SK-N-SH (cell line): Measurements from ENCODE around the gene GHR. TPM values are rescaled to one million over a fixed set of nuclear protein-coding genes. Genes with fewer than 3 reads are reported as not detected.
"Not testable (repeated sequence)": the region's sequence is repeated elsewhere in the genome, so short reads cannot be mapped to it uniquely, and the experiment has no call there.

Experiments used
- CTCF ChIA-PET: fragments of 300-600, 350-600 bp; formaldehyde crosslinking; extraction: SDS; loops from one replicate; lab custom pipeline; 2021; lab: Yijun Ruan, JAX
- POLR2A ChIA-PET: fragments of 350-600 bp; sonication (Branson Sonifier 250); formaldehyde crosslinking; extraction: SDS; loops from one replicate; lab custom pipeline; 2020; ENCODE audit warnings: antibody characterized with exemption, inconsistent platforms; lab: Yijun Ruan, JAX
- DNase-seq: peaks from one replicate; pipeline ENCODE4 v3.0.0; 2012
- H2AFZ ChIP-seq: fragments of 200-600 bp; sonication (generic); 2 replicates; pipeline ENCODE4 v1.8.1; 2016; ENCODE audit warnings: antibody characterized with exemption, mild to moderate bottlenecking, low read depth
- H3F3A ChIP-seq: fragments of 200-600 bp; sonication (generic); replicated peaks from 2 replicates; pipeline ENCODE3; 2016; ENCODE audit warnings: antibody characterized with exemption, mild to moderate bottlenecking; ENCODE audit not compliant: insufficient read depth
- H3K27ac ChIP-seq, 2 experiments: fragments of 200-500 bp in 1 of 2; fragments of 200-600 bp in 1 of 2; sonication (Bioruptor generic) in 1 of 2; sonication (generic), shearing (Covaris generic) in 1 of 2; 2 replicates each; pipeline versions ENCODE4 v1.5.1 to v1.6.1; 2014 to 2016; ENCODE audit warnings: low read depth in 2 of 2, inconsistent platforms in 1 of 2, low read length in 1 of 2, mild to moderate bottlenecking in 1 of 2, mixed read lengths in 1 of 2
- H3K27me3 ChIP-seq: fragments of 200-600 bp; sonication (generic), shearing (Covaris generic); 2 replicates; pipeline ENCODE4 v1.6.1; 2016; ENCODE audit warnings: mixed run types; ENCODE audit not compliant: insufficient read depth
- H3K36me3 ChIP-seq, 2 experiments: fragments of 200-500 bp in 1 of 2; fragments of 200-600 bp in 1 of 2; sonication (Bioruptor generic) in 1 of 2; sonication (generic) in 1 of 2; replicated peaks in 1 of 2; 2 replicates each; pipeline versions ENCODE3 to v1.5.1; 2014 to 2016; ENCODE audit warnings: low read length in 1 of 2, mild to moderate bottlenecking in 1 of 2; ENCODE audit not compliant: insufficient read depth in 2 of 2, control insufficient read depth in 1 of 2
- H3K4me1 ChIP-seq, 2 experiments: fragments of 200-500 bp in 1 of 2; fragments of 200-600 bp in 1 of 2; sonication (Bioruptor generic) in 1 of 2; sonication (generic), shearing (Covaris generic) in 1 of 2; 2 replicates each; pipeline versions ENCODE4 v1.5.1 to v1.6.1; 2014 to 2016; ENCODE audit warnings: low read depth in 1 of 2, low read length in 1 of 2, mixed run types in 1 of 2; ENCODE audit not compliant: insufficient read depth in 2 of 2, control insufficient read depth in 1 of 2
- H3K4me2 ChIP-seq: fragments of 200-600 bp; sonication (generic), shearing (Covaris generic); 2 replicates; pipeline ENCODE4 v1.6.1; 2017; ENCODE audit warnings: mixed run types
- H3K4me3 ChIP-seq, 2 experiments: fragments of 200-500 bp in 1 of 2; fragments of 200-600 bp in 1 of 2; sonication (Bioruptor generic) in 1 of 2; sonication (generic), shearing (Covaris generic) in 1 of 2; 2 replicates each; pipeline versions ENCODE4 v1.5.1 to v1.8.1; 2014 to 2016; ENCODE audit warnings: low read depth in 2 of 2, inconsistent platforms in 1 of 2, low read length in 1 of 2, mild to moderate bottlenecking in 1 of 2, mixed read lengths in 1 of 2, moderate library complexity in 1 of 2
- H3K79me2 ChIP-seq: fragments of 200-600 bp; sonication (generic); 2 replicates; pipeline ENCODE4 v1.8.1; 2017; ENCODE audit warnings: mild to moderate bottlenecking; ENCODE audit not compliant: insufficient read depth
- H3K9ac ChIP-seq: fragments of 200-600 bp; sonication (generic); 2 replicates; pipeline ENCODE4 v1.6.1; 2017; ENCODE audit warnings: mixed run types
- H3K9me2 ChIP-seq: fragments of 200-600 bp; sonication (generic); 2 replicates; pipeline ENCODE4 v1.6.1; 2017; ENCODE audit warnings: mixed run types
- H3K9me3 ChIP-seq: fragments of 200-600 bp; sonication (generic); 2 replicates; pipeline ENCODE4 v1.6.1; 2017; ENCODE audit warnings: mixed run types, mild to moderate bottlenecking, moderate library complexity
- H4K20me1 ChIP-seq: fragments of 200-600 bp; sonication (generic); 2 replicates; pipeline ENCODE4 v1.6.1; 2017; ENCODE audit warnings: mild to moderate bottlenecking, mixed run types; ENCODE audit not compliant: insufficient read depth
- CHD2 ChIP-seq: fragments of 150-350 bp; IDR thresholded peaks from 2 replicates; pipeline ENCODE4 v1.6.1; 2018; ENCODE audit warnings: low read length; ENCODE audit not compliant: partially characterized antibody
- FOSL2 ChIP-seq: IDR thresholded peaks from 2 replicates; pipeline ENCODE4 v1.4.0; 2012; ENCODE audit warnings: low read depth, mild to moderate bottlenecking, moderate library complexity, borderline replicate concordance
- GABPA ChIP-seq: IDR thresholded peaks from 2 replicates; pipeline ENCODE4 v1.4.0; 2012; ENCODE audit warnings: low read depth, mild to moderate bottlenecking
- GATA2 ChIP-seq: sonication (generic); formaldehyde crosslinking; IDR thresholded peaks from 2 replicates; pipeline ENCODE4 v1.5.0; 2020; ENCODE audit warnings: mild to moderate bottlenecking, missing genetic modification reagents
- JUND ChIP-seq: IDR thresholded peaks from 2 replicates; pipeline ENCODE4 v1.4.0; 2012
- MAX ChIP-seq: IDR thresholded peaks from 2 replicates; pipeline ENCODE4 v1.4.0; 2012; ENCODE audit warnings: low read depth
- MXI1 ChIP-seq: IDR thresholded peaks from 2 replicates; pipeline ENCODE4 v1.6.1; 2012; ENCODE audit warnings: mild to moderate bottlenecking, low read depth, low read length, improper control_type of control experiment
- POLR2AphosphoS5 ChIP-seq: IDR thresholded peaks from 2 replicates; pipeline ENCODE4 v1.6.1; 2012; ENCODE audit warnings: low read depth, low read length
- RAD21 ChIP-seq: IDR thresholded peaks from 2 replicates; pipeline ENCODE4 v1.6.1; 2012; ENCODE audit warnings: mild to moderate bottlenecking, low read length
- RCOR1 ChIP-seq: fragments of 150-350 bp; IDR thresholded peaks from 2 replicates; pipeline ENCODE4 v1.6.1; 2017; ENCODE audit warnings: antibody characterized with exemption, low read length
- REST ChIP-seq: IDR thresholded peaks from 2 replicates; pipeline ENCODE4 v1.6.1; 2012; ENCODE audit warnings: mild to moderate bottlenecking, low read depth, low read length, moderate library complexity
- RXRA ChIP-seq: IDR thresholded peaks from 2 replicates; pipeline ENCODE4 v1.4.0; 2012; ENCODE audit warnings: low read depth, mild to moderate bottlenecking, borderline replicate concordance
- SIN3A ChIP-seq: IDR thresholded peaks from 2 replicates; pipeline ENCODE4 v1.6.1; 2012; ENCODE audit warnings: low read depth, mild to moderate bottlenecking, low read length, moderate library complexity, borderline replicate concordance
- SMC3 ChIP-seq: IDR thresholded peaks from 2 replicates; pipeline ENCODE4 v1.6.1; 2012; ENCODE audit warnings: low read depth, low read length, improper control_type of control experiment
- TCF12 ChIP-seq: IDR thresholded peaks from 2 replicates; pipeline ENCODE4 v1.4.0; 2012
- USF1 ChIP-seq: IDR thresholded peaks from 2 replicates; pipeline ENCODE4 v1.4.0; 2012; ENCODE audit warnings: low read depth, borderline replicate concordance
- USF2 ChIP-seq: fragments of 150-350 bp; IDR thresholded peaks from 2 replicates; pipeline ENCODE4 v1.6.1; 2017; ENCODE audit warnings: antibody characterized with exemption, low read length, low read depth, borderline replicate concordance
- YY1 ChIP-seq: IDR thresholded peaks from 2 replicates; pipeline ENCODE4 v1.4.0; 2012; ENCODE audit warnings: low read depth, mild to moderate bottlenecking
- ZBTB33 ChIP-seq: IDR thresholded peaks from 2 replicates; pipeline ENCODE4 v1.4.0; 2012; ENCODE audit warnings: low read depth, borderline replicate concordance
- WGBS: methylation state at CpG from one replicate; pipeline ENCODE4 v1.1.6; 2017; ENCODE audit warnings: low lambda C conversion rate; 5-methylcytosine and 5-hydroxymethylcytosine counted together
- polyA plus RNA-seq, 3 experiments: library from polyadenylated mRNA; depleted of rRNA; stranded (reverse); fragments of >200 nt; gene quantifications; 2 replicates each; pipeline ENCODE4 v1.2.3, GENCODE V29; 2012

Gene GHR
- polyA plus RNA-seq, 1 of the 3 experiments (the other 2 are of a cell fraction) = 0.03 TPM

GRCh38 chr5:42680046-42680445, 256.8 kb downstream of the GHR start:
- no peaks in the 10 kb centered on the region for H3K9me3 ChIP-seq
- H3K27ac ChIP-seq = no peak overlapping the region
- no peak for TF ChIP-seq JUND
- TF ChIP-seq FOSL2 = no peak
- TF ChIP-seq MAX = no peak
- no peak for TF ChIP-seq USF2
- no peak for TF ChIP-seq CHD2
- no peak for TF ChIP-seq RXRA
- no peak for TF ChIP-seq RAD21
- no peak for TF ChIP-seq RCOR1
- TF ChIP-seq ZBTB33 = no peak
- TF ChIP-seq SMC3 = no peak
- no peak for TF ChIP-seq YY1
- no peak for TF ChIP-seq POLR2AphosphoS5
- no peak for TF ChIP-seq GABPA
- no peak for TF ChIP-seq REST
- TF ChIP-seq TCF12 = no peak
- no peak for TF ChIP-seq GATA2 (CRISPR knock-in tag)
- no peak for TF ChIP-seq USF1
- no peak for TF ChIP-seq SIN3A
- no peak for TF ChIP-seq MXI1
- TF ChIP-seq, all 33 proteins: peak for 0
- no peaks in the 10 kb centered on the region for H3K4me1 ChIP-seq
- H3K9ac ChIP-seq = no peak overlapping the region
- ChIA-PET POLR2A (no interaction called here), CTCF (no interaction called here)
- H3K36me3 ChIP-seq = no peaks in the 10 kb centered on the region
- H4K20me1 ChIP-seq = no peaks in the 10 kb centered on the region
- no peaks in the 10 kb centered on the region for H3F3A ChIP-seq
- no peaks in the 10 kb centered on the region for H3K79me2 ChIP-seq
- WGBS = 0% methylated on average over 3 of the region's 3 CpGs
- H3K27me3 ChIP-seq = no peaks in the 10 kb centered on the region
- no peaks in the 10 kb centered on the region for H3K9me2 ChIP-seq
- H2AFZ ChIP-seq = no peak overlapping the region
- no peak overlapping the region for H3K4me2 ChIP-seq
- H3K4me3 ChIP-seq = no peak overlapping the region
- DNase-seq = no peak

- H3F3A ChIP-seq, H3K4me1 ChIP-seq, DNase-seq, POLR2A ChIA-PET, H2AFZ ChIP-seq, H3K9me3 ChIP-seq, H3K9ac ChIP-seq, H3K4me3 ChIP-seq, H3K9me2 ChIP-seq, H3K79me2 ChIP-seq, H3K4me2 ChIP-seq, H3K27me3 ChIP-seq, H3K27ac ChIP-seq, H4K20me1 ChIP-seq, H3K36me3 ChIP-seq, CTCF ChIA-PET: not testable (repeated sequence)
Observed at GRCh38 chr5:42685078-42685477, 261.8 kb downstream of the GHR start.
